ENCODE results near the gene CXCR6. TPM values are rescaled to one million over a fixed set of nuclear protein-coding genes. Genes with fewer than 3 reads are reported as not detected.

CXCR6 gene
- total RNA-seq, 1 donor from 2014 or later: 0.33 TPM

GRCh38 chr3:45985532-45986302, 42.5 kb downstream of the CXCR6 start:
- Histone ChIP-seq H3K4me3 (peak overlapping the region; percentile 36), H3K27ac (replicated peaks) (peak overlapping the region; percentile 96), H3K9me3 (replicated peaks) (no peaks in the 10 kb centered on the region), H3K27me3 (ENCODE audit: low read depth) (no peaks in the 10 kb centered on the region), H3K36me3 (peaks cover 41% of the 10 kb centered on the region), H3K4me1 (peaks cover 100% of the 10 kb centered on the region)
- no peak for TF ChIP-seq CTCF (IDR thresholded peaks at IDR 0.05; ENCODE audit: borderline replicate concordance)
- no peak for DNase-seq
- intact Hi-C loops (cut with micrococcal nuclease): no loop called here

GRCh38 chr3:45986303-45986982, 43.2 kb downstream of the CXCR6 start:
- no peaks in the 10 kb centered on the region for H3K27me3 ChIP-seq (ENCODE audit: low read depth)
- peaks cover 100% of the 10 kb centered on the region for H3K4me1 ChIP-seq
- H3K9me3 ChIP-seq (replicated peaks): no peaks in the 10 kb centered on the region
- TF ChIP-seq CTCF (IDR thresholded peaks at IDR 0.05; ENCODE audit: borderline replicate concordance): no peak
- H3K27ac ChIP-seq (replicated peaks): peak overlapping the region; percentile 96
- peak overlapping the region; percentile 33 for H3K4me3 ChIP-seq
- peaks cover 34% of the 10 kb centered on the region for H3K36me3 ChIP-seq
- intact Hi-C loops (cut with micrococcal nuclease): no loop called here
- peak; percentile 57 for DNase-seq

GRCh38 chr3:45987368-45988291, 44.4 kb downstream of the CXCR6 start:
- H3K27me3 ChIP-seq (ENCODE audit: low read depth): no peaks in the 10 kb centered on the region
- peaks cover 22% of the 10 kb centered on the region for H3K36me3 ChIP-seq
- intact Hi-C loops (cut with micrococcal nuclease): no loop called here
- no peak for DNase-seq
- TF ChIP-seq CTCF (IDR thresholded peaks at IDR 0.05; ENCODE audit: borderline replicate concordance): no peak
- H3K27ac ChIP-seq (replicated peaks): peak overlapping the region; percentile 96
- peak overlapping the region; percentile 33 for H3K4me3 ChIP-seq
- H3K4me1 ChIP-seq: peaks cover 100% of the 10 kb centered on the region
- H3K9me3 ChIP-seq (replicated peaks): no peaks in the 10 kb centered on the region

- H3K36me3 ChIP-seq: peaks cover 15% of the 10 kb centered on the region
- intact Hi-C loops (cut with micrococcal nuclease): no loop called here
- no peak for TF ChIP-seq CTCF (IDR thresholded peaks at IDR 0.05; ENCODE audit: borderline replicate concordance)
- DNase-seq: no peak
- no peaks in the 10 kb centered on the region for H3K27me3 ChIP-seq (ENCODE audit: low read depth)
- peak overlapping the region; percentile 96 for H3K27ac ChIP-seq (replicated peaks)
- H3K4me3 ChIP-seq: peak overlapping the region; percentile 33
- peaks cover 100% of the 10 kb centered on the region for H3K4me1 ChIP-seq
- H3K9me3 ChIP-seq (replicated peaks): no peaks in the 10 kb centered on the region
These were observed 45.1 kb downstream of the CXCR6 start for GRCh38 chr3:45988362-45988761.

GRCh38 chr3:45988804-45989203, 45.5 kb downstream of the CXCR6 start:
- Histone ChIP-seq H3K27ac (replicated peaks) (peak overlapping the region; percentile 96), H3K36me3 (peaks cover 10% of the 10 kb centered on the region), H3K9me3 (replicated peaks) (no peaks in the 10 kb centered on the region), H3K4me3 (peak overlapping the region; percentile 33), H3K4me1 (peaks cover 100% of the 10 kb centered on the region), H3K27me3 (ENCODE audit: low read depth) (no peaks in the 10 kb centered on the region)
- no peak for TF ChIP-seq CTCF (IDR thresholded peaks at IDR 0.05; ENCODE audit: borderline replicate concordance)
- no peak for DNase-seq
- intact Hi-C loops (cut with micrococcal nuclease): no loop called here

Data from left ventricle myocardium inferior (tissue), 1 donor.